Lower lobe of right lung (tissue), 2 donors: ENCODE data around the gene EXPH5. TPM values are rescaled to one million over a fixed set of nuclear protein-coding genes. Genes with fewer than 3 reads are reported as not detected.

Source experiments
- ATAC-seq, 2 donors: fragments of 200-7000 bp; cut with Tn5 transposase; one replicate each; pipeline ENCODE4 v1.9.1; 2020 to 2022; ENCODE audit warnings: mild to moderate bottlenecking in 2 of 2, moderate library complexity in 2 of 2
- DNase-seq: peaks from one replicate; pipeline ENCODE4 v3.0.0-alpha.2; 2020
- H3K27ac ChIP-seq: fragments of 200-600 bp; one replicate; pipeline ENCODE4 v1.8.0; 2022
- H3K27me3 ChIP-seq: fragments of 200-600 bp; one replicate; pipeline ENCODE4 v1.8.0; 2022; ENCODE audit warnings: low read depth
- H3K36me3 ChIP-seq: fragments of 200-600 bp; one replicate; pipeline ENCODE4 v1.8.0; 2022; ENCODE audit warnings: mild to moderate bottlenecking
- H3K4me1 ChIP-seq: fragments of 200-600 bp; one replicate; pipeline ENCODE4 v1.8.0; 2022
- H3K4me3 ChIP-seq: fragments of 200-600 bp; one replicate; pipeline ENCODE4 v1.8.0; 2022; ENCODE audit warnings: mild to moderate bottlenecking
- H3K9me3 ChIP-seq: fragments of 200-600 bp; one replicate; pipeline ENCODE4 v1.8.0; 2022
- CTCF ChIP-seq: fragments of 200-600 bp; IDR thresholded peaks from one replicate; pipeline ENCODE4 v1.8.0; 2022; ENCODE audit warnings: antibody characterized with exemption, mild to moderate bottlenecking
- intact Hi-C: fragments of 100-400 bp; cut with DNase I; formaldehyde crosslinking; loops from one replicate; pipeline ENCODE4 v1.11.0; 2022
- total RNA-seq: library from RNA; stranded (reverse); fragmentation: NEBNext Ultra II Directional; extraction: Animal tissue kit (Norgen Biotek cat#: 25700); gene quantifications from one replicate; pipeline ENCODE4 v1.2.1, GENCODE V29; 2021
- donor health status: DM: no; HTN: yes; CAD: no; lungs with severe emphysema.

EXPH5 gene
- total RNA-seq, 1 donor from 2014 or later, result 34.9 TPM

DNA sequence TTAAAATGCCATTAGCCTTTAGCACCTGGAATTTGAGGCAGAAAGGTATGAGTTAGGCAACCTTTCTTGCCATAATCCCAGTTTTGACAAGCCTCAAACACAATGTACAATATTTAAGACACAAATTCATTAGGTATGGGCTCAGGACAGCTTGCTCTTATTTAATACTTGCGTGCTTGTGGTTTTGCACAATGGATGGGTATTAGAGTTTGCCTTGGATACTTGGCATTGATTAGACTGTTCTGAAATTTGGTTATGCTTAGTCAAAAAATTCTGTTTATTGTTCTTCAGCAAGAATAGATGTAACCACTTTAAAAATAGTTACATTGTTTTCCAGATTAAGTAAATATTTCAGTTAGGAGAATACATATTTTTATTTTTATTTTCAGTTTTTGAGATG, 120.9 kb downstream of the EXPH5 start:
- Histone ChIP-seq H3K27ac (no peak overlapping the region), H3K9me3 (no peaks in the 10 kb centered on the region), H3K4me1 (no peaks in the 10 kb centered on the region), H3K36me3 (peaks cover 34% of the 10 kb centered on the region), H3K4me3 (no peak overlapping the region), H3K27me3 (no peaks in the 10 kb centered on the region)
- TF ChIP-seq CTCF, result no peak
- intact Hi-C loops, result no loop called here
- DNase-seq (no peak), ATAC-seq (no peak)

GRCh38 chr11:108468478-108468864, 125.1 kb downstream of the EXPH5 start:
- peaks cover 7% of the 10 kb centered on the region for H3K4me1 ChIP-seq
- peaks cover 2% of the 10 kb centered on the region for H3K36me3 ChIP-seq
- TF ChIP-seq CTCF, result no peak
- no peak for DNase-seq
- no peaks in the 10 kb centered on the region for H3K9me3 ChIP-seq
- no peak for ATAC-seq
- no peak overlapping the region for H3K4me3 ChIP-seq
- no peaks in the 10 kb centered on the region for H3K27me3 ChIP-seq
- no peak overlapping the region for H3K27ac ChIP-seq
- intact Hi-C loops, result no loop called here

- intact Hi-C loops, result no loop called here
- peaks cover 7% of the 10 kb centered on the region for H3K4me1 ChIP-seq
- DNase-seq, result peak; percentile 96
- no peaks in the 10 kb centered on the region for H3K9me3 ChIP-seq
- TF ChIP-seq CTCF, result no peak
- peak; percentile 100 for ATAC-seq
- no peaks in the 10 kb centered on the region for H3K27me3 ChIP-seq
- H3K27ac ChIP-seq, result peak within 1 kb of the TSS; percentile 99
- no peaks in the 10 kb centered on the region for H3K36me3 ChIP-seq
- peak within 1 kb of the TSS; percentile 65 for H3K4me3 ChIP-seq
These were observed 126.3 kb downstream of the EXPH5 start, which contains the start of gene C11orf65 for GRCh38 chr11:108467091-108467823. TSS of gene C11orf65 (minus strand) at chr11:108467529. CDS start at chr11:108461559, 5,970 bp downstream.

GRCh38 chr11:108466405-108466804, 127.2 kb downstream of the EXPH5 start:
- Histone ChIP-seq H3K36me3 (no peaks in the 10 kb centered on the region), H3K4me1 (peaks cover 7% of the 10 kb centered on the region), H3K27ac (peak overlapping the region; percentile 99), H3K9me3 (no peaks in the 10 kb centered on the region), H3K4me3 (peak overlapping the region; percentile 65), H3K27me3 (no peaks in the 10 kb centered on the region)
- no peak for DNase-seq
- intact Hi-C loops, result no loop called here
- no peak for ATAC-seq
- no peak for TF ChIP-seq CTCF

Other genes starting within 250 kb of the EXPH5 start
- 1.3 TPM for gene C11orf65, start 126.2 kb downstream of the EXPH5 start, total RNA-seq
- 19.1 TPM for gene POGLUT3, start 95.4 kb downstream of the EXPH5 start, total RNA-seq
- gene DDX10, start 71.3 kb upstream of the EXPH5 start, total RNA-seq, result 21.1 TPM